ENCODE measurements around the gene PROCA1.
"Not testable (repeated sequence)": the region's sequence is repeated elsewhere in the genome, so short reads cannot be mapped to it uniquely, and the experiment has no call there.

The PROCA1 gene

DNA sequence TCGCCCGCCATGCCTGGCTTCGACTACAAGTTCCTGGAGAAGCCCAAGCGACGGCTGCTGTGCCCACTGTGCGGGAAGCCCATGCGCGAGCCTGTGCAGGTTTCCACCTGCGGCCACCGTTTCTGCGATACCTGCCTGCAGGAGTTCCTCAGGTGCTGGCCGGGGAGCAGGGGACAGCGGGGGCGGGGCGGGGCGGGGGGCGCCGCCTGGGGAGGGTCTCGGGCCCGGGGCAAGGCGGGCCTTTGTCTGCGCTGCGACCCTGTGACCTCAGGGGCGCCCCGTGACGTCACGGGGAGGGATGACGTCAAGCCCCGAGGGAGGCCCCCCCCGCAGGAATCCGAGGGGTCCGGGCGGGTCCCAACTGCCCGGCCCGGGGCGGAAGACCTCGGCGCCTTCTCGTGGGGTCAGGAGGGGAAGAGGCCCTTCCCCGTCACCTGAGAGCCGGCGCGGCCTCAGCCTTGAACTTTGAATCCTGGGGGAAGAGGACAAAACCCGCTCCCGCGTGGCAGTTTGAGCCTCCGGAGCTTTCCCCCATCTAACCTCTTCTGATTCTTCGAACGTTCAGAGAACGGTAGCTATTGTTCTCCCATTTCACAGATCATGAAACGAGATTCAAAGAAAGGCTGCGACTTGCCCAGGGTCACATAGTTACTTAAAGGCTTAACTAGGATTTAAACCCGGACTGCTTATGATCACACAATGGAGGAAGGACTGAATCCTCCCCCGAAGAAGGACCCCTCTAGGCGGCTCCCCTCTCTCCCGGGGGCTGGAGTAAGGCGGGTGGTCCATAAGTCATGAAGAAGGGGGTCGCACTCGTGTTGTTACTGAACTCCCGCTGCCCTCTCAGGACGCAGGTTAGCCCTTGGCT, 32.6 kb upstream of the PROCA1 start:
- peak; percentile 70 for DNase-seq (ENCODE audit: low read depth)

DNA sequence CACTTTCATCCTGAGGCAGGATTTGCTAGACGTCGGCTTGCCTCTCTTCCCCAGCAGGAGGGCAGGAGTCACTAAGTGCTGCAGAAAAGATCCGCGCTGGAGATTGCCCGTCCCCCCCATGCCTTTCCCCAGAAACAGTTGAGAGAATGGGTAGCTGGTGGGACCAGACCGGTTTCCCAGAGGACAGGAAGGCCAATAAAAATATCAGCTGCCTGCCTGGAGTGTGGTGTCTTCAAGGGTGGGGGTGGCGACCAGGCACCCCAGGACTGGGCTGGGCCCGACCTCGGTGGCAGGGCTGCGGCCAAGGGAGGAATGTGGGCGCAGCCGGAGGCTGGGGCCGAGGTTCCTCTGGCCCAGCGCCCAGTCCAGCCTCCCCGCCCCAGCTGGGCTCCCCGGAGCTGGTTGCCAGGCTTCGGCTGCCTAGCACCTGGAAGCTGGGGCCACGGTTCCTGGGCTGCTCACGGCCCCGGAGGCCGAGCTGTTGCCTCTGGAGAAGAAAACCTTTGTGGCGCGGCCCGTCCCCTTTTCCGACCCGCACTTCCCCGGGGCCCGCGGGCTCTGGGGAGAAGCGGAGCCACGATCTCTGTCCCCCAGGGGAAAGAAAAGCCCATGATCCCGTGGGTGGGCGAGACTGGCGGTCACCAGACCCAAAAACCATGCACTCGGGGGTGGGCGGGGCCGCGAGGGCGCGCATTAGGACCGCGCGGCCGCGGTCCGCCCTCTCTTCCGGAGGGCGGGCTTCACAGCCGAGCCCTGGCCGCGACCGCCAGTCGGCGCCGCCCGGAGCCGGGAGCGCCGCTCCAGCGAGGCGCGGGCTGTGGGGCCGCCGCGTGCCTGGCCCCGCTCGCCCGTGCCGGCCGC, 31.8 kb upstream of the PROCA1 start, which contains the start of gene TRAF4:
TSS of gene TRAF4 (plus strand) at position 769 of the 861 bp plus-strand sequence. CDS start 102 bp downstream, outside the sequence.
- DNase-seq (ENCODE audit: low read depth) = peak; percentile 82

DNA sequence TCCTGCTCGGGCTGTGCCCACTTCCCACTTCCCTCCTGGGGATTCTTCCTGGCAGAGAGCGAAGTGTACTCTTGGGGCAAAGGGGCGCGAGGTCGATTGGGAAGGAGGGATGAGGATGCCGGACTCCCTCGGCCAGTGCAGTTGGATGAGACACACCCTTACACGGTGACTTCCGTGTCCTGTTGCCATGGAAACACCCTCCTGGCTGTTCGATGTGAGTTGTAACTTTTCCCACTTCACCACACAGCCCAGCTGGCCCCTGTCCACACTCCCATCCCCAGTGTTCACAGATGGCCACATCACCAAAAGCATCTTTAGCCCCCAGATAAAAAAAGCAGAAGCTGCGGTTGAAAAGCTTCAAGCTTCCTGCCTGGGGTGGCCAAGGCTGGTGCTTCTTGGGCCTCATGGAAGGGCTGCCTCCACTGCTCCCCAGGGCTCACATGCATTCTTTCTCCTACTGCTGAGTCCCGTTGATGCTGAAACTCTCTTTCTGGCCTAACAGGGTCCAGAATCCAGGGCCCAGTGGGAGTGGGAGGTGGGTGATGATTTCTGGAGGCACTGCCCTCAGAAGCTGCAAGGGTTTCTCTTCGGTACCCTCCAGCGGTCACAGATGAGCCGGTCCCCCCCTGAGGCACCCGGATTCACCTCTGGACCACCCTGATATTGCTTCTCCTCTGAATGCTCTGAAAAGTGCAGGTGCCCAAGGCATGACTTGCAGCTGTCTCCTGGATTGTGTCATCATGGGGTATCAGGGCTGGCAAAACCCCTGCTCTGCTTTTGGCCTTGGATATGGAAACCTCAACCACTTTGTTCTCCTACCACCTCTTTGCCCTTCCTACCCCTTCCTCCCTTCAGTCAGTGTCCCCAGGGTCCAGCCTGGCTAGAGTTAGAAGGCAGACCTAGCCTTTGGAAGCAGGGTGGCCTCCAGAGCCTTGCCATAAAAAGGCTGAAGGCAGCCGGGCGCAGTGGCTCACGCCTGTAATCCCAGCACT, 30.0 kb upstream of the PROCA1 start:
- DNase-seq (ENCODE audit: low read depth) = no peak

DNA sequence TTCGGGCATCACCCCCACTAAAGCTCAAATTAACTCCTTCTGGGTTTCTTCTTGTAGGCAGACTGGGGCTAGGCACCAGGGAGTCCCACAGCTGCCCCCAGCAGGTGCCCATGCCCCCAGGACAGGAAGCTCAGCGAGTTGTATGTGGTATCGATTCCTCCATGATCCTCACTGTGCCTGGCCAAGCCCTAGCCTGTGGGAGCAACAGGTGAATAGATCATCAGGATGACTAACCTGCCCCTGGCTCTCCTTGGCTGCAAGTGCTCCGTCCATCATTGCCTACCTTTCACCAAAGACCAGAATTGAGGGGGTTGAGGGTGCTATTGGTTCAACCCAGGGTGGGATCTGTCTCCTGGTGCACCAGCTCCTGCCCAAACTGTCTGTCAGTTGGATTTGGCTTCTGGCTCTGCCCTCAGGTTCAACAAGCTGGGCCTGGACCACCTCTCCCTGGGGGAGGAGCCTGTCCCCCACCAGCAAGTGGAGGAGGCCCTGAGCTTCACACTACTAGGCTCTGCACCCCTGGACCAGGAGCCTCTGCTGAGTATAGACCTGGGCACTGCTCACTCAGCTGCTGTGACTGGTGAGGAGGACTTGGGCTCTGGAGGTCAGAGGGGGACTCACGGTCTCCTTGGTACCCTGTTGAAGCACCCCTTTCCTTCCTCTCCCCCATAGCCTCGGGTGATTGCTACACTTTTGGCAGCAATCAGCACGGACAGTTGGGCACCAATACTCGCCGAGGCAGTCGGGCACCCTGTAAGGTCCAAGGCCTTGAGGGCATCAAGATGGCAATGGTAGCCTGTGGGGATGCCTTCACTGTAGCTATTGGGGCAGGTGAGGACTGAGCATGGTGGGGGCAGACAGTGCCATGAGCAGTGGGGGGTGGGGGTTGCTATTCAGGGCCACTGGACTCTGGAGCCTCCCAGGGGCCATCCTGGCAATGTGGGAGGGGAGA, 29.0 kb upstream of the PROCA1 start:
- no peak for DNase-seq (ENCODE audit: low read depth)

DNA sequence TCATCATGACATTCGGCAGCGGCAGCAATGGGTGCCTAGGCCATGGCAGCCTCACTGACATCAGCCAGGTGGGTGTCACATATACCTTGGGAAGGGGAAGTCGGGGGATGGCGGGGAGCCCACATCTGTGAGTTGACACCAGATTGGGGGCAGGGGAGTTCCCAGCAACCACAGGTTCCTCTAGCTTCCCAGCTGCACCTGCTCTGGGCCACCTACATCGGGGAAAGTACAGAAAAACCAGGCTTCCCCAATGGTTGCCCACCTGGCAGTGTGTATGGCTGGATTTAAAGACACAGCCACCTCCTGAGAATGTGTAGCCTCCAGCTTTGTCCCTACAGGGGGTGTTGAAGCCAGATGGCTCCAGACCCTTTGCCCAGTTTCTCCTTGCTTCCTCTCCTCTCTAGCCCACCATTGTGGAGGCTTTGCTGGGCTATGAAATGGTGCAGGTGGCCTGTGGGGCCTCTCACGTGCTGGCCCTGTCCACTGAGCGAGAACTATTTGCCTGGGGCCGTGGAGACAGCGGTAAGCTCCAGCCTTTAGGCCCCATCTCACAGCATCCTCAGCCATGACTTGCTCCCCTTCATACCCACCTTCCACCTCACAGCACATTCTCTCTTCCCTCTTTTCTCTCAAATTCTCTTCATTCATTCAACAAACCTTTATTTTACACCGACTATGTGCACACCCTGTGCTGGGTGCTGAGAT, 27.1 kb upstream of the PROCA1 start:
- DNase-seq (ENCODE audit: low read depth) = no peak

DNA sequence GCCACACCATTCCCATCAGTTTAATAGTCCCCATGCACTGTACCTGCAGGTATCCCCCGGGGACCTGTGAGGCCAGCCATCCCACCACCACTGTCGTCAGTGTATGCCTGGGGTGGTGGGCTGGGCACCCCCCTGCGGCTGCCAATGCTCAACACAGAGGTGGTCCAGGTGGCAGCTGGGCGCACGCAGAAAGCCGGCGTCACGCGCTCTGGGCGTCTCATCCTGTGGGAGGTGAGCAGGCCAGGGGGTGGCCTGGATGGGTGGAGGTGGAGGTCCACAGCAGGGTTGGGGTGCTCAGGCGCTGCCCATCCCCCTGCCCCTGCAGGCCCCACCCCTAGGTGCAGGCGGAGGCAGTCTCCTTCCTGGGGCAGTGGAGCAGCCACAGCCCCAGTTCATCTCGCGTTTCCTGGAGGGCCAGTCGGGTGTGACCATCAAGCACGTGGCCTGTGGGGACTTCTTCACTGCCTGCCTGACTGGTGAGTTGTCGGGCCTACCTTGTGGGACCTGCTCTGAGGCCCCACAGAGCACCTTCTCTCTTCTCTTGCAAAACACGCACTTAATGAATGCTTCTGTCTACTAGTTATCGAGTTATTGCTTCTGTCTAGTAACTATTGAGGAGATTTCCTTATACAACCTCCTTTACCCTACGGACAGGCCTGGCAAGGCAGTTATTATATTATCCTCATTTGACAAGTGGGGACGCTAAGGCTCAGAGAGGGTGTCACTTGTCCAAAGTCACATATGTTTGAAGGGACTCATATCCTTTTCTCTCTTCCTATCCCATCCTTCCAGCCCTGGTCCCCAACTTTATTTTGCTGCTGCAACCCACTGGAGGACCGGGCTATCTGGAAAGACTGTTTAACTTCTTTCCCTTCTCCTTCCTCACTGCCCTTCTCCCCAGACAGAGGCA, 26.3 kb upstream of the PROCA1 start:
- DNase-seq (ENCODE audit: low read depth) = no peak

DNA sequence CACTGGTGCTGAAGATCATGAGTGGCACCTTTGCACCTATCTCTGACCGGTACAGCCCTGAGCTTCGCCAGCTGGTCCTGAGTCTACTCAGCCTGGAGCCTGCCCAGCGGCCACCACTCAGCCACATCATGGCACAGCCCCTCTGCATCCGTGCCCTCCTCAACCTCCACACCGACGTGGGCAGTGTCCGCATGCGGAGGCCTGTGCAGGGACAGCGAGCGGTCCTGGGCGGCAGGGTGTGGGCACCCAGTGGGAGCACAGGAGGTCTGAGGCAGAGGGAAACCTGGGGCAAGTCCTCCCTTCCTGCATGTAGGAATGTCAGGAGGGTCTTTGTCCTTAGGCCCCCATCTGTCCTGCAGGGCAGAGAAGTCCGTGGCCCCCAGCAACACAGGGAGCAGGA, 25.6 kb upstream of the PROCA1 start:
- DNase-seq (ENCODE audit: low read depth) = no peak

DNA sequence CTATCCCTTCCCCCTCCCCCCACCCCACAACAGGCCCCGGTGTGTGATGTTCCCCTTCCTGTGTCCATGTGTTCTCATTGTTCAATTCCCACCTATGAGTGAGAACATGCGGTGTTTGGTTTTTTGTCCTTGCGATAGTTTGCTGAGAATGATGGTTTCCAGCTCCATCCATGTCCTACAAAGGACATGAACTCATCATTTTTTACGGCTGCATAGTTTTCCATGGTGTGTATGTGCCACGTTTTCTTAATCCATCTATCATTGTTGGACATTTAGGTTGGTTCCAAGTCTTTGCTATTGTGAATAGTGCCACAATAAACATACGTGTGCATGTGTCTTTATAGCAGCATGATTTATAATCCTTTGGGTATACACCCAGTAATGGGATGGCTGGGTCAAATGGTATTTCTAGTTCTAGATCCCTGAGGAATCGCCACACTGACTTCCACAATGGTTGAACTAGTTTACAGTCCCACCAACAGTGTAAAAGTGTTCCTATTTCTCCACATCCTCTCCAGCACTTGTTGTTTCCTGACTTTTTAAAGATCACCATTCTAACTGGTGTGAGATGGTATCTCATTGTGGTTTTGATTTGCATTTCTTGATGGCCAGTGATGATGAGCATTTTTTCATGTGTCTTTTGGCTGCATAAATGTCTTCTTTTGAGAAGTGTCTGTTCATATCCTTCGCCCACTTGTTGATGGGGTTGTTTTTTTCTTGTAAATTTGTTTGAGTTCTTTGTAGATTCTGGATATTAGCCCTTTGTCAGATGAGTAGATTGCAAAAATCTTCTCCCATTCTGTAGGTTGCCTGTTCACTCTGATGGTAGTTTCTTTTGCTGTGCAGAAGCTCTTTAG, 24.5 kb upstream of the PROCA1 start:
- DNase-seq (ENCODE audit: low read depth) = not testable (repeated sequence)

DNA sequence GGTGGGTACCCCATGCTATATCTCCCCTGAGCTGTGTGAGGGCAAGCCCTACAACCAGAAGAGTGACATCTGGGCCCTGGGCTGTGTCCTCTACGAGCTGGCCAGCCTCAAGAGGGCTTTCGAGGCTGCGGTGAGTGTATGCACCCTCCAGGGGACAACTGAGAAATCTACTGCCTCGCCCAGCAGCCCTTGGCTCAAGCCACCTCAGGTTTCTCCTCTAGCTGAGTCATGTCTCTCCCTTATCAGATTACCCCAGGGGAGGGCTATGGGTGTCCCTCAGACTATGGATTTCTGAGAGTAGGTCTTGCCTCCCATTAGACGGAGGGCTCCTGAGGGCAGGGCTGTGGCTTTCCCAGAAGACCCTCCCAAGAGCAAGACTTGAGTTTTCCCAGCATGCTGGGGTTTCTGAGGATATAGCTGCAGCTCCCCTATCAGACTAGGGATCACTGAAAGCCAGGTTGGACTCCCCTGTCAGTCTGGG, 23.6 kb upstream of the PROCA1 start:
- no peak for DNase-seq (ENCODE audit: low read depth)

DNA sequence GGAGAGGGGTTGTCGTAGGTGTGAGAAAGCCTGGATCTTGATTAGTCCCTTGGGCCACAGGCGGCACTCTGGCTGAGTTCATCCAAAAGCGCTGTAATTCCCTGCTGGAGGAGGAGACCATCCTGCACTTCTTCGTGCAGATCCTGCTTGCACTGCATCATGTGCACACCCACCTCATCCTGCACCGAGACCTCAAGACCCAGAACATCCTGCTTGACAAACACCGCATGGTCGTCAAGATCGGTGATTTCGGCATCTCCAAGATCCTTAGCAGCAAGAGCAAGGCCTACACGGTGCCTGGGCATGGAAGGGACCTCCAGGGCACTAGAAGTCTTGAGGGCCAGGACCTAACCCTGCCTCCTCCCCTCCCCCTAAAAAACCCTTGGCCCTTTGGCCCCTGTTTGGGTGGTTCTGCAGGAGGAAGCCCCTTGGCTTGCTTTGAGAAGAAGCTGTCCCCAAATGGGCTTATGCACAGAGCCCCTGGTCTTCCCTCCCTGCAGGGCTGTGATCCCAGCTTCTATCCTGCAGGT, 23.1 kb upstream of the PROCA1 start:
- DNase-seq (ENCODE audit: low read depth) = no peak

DNA sequence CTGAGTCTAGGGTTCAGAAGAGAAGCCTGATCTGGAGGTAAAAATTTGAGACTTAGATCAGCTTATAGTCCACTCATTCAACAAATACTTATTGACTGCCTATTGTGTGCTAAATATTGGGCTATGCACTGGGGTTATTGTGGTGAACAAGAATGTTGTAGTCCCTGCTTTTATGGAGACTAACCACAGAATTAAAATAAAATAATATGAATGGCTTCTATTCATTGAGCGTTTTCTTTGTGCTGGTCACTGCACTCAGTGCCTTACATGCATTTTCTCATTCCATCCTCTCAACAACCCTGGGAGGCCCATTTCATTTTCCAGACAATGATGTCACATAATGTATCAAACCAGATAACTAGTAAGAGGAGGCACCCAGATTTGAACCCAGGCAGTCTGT, 21.7 kb upstream of the PROCA1 start:
- no peak for DNase-seq (ENCODE audit: low read depth)

DNA sequence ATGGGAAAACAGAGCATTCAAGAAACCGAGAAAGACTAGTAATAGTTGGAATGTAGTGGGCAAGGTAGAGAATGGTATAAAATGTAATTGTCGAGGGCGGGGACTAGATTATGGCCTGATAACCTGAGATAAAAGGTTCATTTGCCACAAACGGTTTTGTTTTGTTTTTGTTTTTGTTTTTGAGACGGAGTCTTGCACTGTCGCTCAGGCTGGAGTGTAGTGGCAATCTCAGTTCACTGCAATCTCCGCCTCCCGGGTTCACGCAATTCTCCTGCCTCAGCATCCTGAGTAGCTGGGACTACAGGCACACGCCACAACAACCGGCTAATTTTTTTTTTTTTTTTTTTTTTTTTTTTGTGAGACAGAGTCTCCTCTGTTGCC, 18.3 kb upstream of the PROCA1 start:
- no peak for DNase-seq (ENCODE audit: low read depth)

DNA sequence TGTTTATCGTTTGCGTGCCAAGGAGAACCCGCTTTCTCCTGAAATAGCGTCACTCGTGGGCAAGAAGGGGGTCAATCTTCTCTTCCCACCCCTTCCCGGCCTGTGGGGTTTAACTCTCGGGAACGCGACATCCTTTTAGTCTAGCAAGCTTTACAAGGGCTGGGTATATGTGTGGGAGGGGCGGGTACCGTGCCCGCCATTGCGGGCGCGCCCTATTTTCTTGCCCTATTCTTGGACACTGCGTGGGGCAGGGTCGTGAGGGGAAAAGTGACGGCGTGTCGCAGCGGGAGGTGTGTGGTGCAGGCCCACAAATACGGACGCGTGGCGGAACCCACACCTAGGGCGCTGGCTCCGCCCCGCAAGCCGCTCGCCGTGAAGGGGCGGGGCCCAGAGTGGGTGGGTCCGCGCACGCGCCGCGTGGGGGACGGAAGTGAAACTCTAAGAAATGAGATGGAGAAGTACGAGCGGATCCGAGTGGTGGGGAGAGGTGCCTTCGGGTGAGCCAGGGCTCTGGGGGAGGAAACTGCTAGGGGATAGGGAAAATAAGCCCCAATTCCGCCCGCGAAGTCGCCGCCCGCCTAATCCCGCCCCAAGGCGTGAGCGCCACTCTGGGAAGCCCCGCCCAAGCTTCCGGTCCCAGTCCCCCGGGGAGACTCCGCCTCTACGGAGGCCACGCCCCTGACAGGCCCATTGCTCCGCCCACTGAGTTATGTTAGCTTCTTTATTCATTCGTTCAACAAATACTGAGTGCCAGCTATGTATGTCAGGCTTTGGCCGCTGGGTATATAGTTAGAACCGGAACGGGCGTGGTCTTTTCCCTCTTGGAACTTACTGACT, 16.9 kb upstream of the PROCA1 start, which contains the start of gene NEK8:
TSS of gene NEK8 (plus strand) at position 425 of the 837 bp plus-strand sequence. CDS start at position 451, 26 bp downstream.
- peak; percentile 97 for DNase-seq (ENCODE audit: low read depth)

DNA sequence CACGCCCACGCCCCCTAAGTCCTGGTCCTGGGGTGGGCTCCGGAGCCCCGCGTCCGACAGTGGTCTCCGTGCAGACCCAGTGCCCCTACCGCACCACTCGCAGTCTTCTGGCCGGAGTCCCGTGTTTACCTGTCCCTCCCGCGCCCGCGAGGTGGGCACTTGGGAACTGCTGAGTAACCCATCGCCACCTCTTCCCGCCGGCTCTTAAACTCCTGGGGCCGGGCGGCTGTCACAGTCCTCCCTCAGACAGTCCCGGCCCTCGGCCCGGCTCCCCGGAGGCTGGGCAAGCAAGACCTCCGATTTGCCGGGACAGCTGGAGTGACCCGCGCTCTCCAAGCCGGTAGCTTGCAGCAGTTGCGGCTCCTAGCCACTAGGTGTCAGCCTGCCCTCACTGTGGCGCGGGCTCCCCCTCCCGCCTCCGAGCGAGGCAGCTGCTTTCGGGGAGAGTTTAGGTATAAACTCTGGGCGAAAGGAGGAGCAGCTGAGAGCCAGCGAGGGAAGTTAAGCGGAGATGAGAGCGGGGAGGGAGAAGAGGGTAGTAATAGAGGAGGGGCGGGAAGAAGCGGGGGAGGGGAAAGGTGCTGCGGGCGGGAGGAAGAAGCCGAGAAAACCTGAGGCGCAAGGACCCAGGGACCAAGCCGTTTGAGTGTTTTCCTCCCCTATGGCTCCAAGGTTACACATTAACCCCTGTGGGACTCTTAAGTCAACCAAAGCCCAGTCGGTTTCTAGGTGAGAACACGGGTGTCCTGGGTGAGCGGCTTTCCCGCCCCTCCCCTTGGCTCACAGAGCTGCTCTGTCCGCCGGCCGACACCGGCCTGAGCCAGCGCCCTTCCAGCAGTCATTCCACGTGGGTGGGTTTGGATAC, 15.2 kb upstream of the PROCA1 start:
- DNase-seq (ENCODE audit: low read depth) = peak; percentile 92

DNA sequence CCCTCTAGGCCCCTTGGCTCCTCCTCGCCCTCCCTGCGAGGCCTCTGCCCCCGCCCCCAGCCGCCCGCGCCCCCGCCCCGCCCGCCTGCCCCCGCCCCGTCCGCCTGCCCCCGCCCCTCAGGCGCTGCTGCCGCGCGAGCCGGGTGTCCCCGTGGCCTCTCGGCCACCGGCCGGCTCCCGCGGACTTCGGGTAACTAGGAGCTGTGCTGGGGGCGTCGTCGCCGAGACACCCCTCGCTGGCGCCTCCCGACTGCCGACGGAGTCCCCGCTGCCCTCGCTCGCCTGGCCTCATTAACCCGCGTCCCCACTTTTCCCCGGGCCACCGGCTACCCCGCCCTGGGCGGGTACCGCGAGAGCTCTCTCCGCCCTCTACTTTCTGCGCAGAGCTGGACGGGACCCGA, 14.5 kb upstream of the PROCA1 start, which contains the start of gene TLCD1:
TSS of gene TLCD1 (minus strand) at position 8 of the 401 bp plus-strand sequence. CDS start 136 bp downstream, outside the sequence.
- peak; percentile 78 for DNase-seq (ENCODE audit: low read depth)
